GM21381 (cell line): ENCODE data around the gene SBK2.
A peak's percentile ranks its signal among the peaks of the same experiment; 100 is the strongest.
"Not testable (repeated sequence)": the region's sequence is repeated elsewhere in the genome, so short reads cannot be mapped to it uniquely, and the experiment has no call there.

Experiments
- ATAC-seq: cut with Tn5 transposase; IDR thresholded peaks from one replicate; pipeline ENCODE4 v1.9.1; 2021; ENCODE audit warnings: mild to moderate bottlenecking, moderate library complexity; ENCODE audit not compliant: unreplicated experiment

The SBK2 gene, protein sequence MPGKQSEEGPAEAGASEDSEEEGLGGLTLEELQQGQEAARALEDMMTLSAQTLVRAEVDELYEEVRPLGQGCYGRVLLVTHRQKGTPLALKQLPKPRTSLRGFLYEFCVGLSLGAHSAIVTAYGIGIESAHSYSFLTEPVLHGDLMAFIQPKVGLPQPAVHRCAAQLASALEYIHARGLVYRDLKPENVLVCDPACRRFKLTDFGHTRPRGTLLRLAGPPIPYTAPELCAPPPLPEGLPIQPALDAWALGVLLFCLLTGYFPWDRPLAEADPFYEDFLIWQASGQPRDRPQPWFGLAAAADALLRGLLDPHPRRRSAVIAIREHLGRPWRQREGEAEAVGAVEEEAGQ

DNA sequence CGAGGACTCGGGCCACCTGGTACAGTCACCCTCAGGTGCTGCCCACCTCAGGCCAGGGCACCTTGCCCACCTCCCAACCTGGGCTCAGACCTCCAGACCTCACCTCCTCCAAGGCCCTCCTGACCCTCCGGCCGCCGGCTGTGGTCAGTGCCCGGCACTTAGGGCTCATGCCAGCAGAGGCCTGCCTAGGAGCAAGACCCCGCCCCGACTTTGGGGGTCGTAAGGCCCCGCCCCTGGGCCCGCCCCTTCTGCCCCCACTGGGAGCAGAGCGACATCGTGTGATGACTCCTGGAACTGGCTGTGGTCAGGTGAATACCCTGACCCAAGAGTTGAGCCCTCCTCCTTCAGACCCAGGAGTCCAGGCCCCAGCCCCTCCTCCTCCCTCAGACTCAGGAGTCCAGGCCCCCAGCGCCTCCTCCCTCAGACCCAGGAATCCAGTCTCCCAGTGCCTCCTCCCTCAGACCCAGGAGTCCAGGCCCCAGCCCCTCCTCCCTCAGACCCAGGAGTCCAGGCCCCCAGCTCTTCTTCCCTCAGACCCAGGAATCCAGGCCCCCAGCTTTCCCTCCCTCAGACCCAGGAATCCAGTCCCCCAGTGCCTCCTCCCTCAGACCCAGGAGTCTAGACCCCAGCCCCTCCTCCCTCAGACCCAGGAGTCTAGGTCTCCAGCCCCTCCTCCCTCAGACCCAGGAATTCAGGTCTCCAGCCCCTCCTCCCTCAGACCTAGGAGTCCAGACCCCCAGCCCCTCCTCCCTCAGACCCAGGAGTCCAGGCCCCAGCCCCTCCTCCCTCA is at the start of gene SBK2:
Gene SBK2 (minus strand): TSS at position 183 of the 790 bp plus-strand sequence. CDS start 839 bp downstream, outside the sequence.
- no peak for ATAC-seq

DNA sequence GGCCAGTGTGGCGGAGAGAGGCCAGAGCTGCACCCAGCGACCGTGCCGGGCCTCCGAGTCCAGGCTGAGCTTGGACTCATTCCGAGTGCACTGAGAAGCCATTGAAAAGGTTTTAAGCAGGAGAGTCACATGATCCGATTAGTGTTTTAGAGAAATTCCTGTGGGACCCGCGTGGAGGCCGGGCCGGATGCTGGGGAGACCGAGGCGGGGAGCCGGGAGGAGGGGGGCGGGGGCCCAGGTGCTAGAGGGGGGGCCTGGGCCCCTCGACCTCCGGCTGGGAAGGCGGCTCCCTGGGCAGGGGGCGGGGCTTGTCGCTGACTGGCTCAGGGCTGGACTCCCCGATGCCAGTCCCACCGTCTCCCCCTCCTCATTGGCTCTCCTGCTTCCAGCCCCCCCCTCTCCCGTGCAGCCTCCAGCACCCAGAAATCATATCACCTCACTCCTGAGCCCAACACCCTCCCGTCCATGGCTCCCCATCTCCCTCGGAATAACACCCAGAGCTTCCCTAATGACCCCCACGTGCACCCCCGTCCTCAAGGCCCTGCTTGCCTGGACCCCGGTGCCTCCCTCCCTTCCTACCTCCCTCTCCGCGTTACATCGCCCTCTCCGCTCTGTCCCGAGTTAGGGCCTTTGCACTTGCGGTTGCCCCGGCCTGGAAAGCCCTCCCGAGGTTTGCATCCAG is 48.9 kb upstream of the SBK2 start:
- no peak for ATAC-seq

DNA sequence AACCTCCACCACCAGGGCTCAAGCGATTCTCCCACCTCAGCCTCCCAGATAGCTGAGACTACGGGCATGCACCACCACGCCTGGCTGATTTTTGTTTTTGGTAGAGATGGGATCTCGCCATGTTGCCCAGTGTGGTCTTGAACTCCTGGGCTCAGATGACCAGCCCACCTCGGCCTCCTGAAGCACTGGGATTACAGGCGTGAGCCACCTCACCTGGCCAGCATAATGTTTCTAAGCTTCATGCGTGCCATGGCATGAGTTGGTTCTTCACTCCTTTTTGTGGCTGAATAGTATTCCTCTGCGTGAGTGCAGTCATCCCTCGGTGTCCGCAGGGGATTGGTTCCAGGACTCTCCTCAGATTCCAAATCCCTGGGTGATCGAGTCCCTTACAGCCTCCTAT is 47.9 kb upstream of the SBK2 start:
- no peak for ATAC-seq

DNA sequence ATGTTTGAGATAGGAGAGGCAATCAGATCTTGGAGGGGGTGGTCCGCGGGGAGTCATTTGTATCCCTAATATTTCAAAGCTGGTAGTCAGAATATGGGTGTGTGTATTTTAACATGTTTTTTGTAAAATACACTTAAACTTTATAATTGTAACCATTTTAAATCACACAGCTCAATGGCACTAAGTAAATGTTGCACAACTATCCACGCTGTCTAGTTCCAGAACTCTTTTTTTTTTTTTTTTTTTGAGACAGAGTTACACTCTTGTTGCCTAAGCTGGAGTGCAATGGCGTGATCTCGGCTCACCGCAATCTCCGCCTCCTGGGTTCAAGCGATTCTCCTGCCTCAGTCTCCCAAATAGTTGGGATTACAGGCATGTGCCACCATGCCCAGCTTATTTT is 47.0 kb upstream of the SBK2 start:
- ATAC-seq, result not testable (repeated sequence)

DNA sequence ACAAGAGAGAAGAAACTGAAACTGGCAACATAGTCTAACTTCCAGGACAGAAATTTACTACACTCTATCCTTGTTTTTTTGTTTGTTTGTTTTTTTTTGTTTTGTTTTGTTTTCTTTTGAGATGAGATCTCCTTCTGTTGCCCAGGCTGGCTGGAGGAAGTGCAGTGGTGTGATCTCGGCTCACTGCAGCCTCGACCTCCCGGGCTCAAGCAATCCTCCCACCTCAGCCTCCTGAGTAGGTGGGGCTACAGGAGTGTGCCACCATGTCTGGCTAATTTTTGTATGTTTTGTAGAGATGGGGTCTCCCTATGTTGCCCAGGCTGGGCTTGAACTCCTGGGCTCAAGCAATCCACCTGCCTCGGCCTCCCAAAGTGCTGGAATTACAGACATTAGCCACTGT is 45.4 kb upstream of the SBK2 start:
- not testable (repeated sequence) for ATAC-seq

DNA sequence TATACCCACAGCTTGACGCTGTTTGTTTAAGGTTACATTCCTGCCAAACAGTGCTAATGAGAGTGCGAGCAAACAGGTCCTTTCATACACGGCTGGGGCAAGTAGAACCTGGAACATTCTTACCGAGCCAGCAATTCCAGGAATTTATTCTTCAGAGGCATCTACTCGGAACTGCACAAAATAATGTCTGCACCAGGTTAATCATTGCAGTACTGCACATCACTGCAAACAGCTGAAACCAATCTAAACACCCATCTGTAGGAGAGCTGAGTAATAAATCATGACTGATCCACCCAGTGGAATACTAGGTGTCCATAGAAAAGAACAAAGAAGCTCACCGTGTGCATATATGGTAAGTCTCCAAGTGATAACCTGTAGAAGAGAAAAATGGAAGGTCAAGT is 44.9 kb upstream of the SBK2 start:
- no peak for ATAC-seq

DNA sequence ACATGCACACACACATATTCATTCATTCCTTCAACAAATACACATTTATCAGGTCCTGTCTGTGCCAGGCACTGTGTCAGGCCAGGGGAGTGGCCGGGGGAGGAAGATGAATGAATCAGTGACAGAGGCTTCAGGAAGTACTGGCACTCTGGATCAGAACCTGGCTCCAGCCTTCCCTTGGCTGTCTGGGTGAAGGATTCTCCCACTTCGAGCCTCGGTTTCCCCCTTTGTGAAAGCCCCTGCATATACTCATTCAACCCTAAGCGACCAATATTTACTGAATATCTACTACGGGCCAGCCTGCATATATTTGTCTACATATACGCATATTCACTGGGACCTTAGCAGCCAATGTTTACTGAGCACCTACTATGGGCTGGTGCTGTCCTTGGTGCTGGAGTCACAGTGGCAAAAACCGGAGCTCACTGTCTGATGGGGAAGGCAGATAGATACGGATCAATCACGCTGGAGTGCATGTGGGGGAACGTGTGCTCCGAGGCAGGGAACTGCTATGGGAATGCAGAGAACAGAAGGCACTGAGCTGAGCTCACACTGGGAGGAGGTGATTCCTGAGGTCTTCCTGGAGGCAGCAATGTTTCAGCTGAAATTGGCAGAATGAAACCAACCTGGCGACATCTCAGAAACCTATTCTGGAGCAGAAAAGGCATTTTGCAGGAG is 44.4 kb upstream of the SBK2 start:
- peak; percentile 13 for ATAC-seq

DNA sequence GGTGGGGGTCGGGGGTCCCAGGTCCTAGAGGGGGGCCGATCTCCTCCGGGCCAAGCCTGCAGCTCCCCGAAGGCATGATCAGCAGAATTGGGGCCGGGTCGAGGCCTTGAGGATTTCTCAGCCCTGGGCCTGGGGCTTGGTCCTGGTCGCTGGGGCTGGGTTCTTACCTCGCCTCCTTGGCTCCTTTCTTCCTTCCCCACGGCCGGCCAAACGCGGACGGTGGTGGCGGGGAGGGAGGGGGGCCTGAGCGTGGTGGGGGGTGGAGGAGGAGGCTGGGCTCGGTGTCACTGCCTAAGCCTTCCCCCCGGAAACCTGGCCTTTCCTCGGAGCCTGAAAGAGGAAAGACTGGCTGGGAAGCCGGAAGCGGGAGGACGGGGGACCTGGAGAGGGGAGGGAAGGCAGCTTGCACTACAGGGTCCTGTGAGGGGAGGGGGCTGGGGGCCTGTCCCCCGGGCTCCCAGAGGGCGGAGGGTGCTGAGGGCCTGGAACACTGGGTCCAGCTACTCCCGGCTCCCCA is 43.8 kb upstream of the SBK2 start, which contains the start of gene ZNF579:
Gene ZNF579 (minus strand): TSS at position 221 of the 517 bp plus-strand sequence. CDS start 1,209 bp downstream, outside the sequence.
- peak; percentile 54 for ATAC-seq

DNA sequence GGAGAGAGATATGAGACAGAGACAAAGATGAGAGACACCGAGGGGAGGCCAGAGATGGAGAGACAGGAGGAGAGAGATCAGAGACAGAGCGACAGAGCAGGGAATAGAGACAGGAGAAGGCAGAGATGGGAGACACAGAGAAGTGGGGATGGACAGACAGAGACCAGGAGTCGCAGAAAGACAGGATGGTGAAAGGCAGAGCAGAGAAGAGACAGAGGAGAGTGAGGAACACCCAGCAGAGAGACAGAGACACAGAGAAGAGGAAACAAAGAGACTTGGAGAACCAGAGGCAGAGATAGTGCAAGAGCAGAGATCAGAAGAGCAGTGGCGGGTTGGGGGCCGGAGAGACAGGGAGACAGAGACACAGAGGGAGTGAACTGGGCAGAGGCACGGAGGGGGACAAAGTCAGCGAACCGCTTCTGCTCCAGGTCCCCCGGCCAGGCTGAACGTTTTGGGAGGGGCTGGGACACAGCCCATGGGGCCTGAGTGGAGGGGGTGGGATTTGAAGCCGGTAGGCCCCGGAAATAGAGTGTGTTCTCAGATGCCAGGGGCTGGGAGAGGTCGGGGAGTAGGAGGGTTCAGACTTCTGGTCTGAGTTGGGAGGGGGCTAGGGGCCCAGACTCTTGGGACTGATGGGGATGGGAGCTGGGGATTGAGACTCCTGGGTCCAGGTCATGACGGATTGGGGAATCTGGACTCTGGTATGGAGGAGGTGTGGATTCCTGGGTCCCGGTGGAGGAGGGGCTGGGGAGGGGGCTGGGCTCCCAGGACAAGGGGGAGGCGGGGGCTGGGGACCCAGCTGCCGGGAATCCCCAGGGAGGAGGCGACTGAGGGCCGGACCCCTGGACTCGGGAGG is 43.1 kb upstream of the SBK2 start:
- ATAC-seq, result no peak

DNA sequence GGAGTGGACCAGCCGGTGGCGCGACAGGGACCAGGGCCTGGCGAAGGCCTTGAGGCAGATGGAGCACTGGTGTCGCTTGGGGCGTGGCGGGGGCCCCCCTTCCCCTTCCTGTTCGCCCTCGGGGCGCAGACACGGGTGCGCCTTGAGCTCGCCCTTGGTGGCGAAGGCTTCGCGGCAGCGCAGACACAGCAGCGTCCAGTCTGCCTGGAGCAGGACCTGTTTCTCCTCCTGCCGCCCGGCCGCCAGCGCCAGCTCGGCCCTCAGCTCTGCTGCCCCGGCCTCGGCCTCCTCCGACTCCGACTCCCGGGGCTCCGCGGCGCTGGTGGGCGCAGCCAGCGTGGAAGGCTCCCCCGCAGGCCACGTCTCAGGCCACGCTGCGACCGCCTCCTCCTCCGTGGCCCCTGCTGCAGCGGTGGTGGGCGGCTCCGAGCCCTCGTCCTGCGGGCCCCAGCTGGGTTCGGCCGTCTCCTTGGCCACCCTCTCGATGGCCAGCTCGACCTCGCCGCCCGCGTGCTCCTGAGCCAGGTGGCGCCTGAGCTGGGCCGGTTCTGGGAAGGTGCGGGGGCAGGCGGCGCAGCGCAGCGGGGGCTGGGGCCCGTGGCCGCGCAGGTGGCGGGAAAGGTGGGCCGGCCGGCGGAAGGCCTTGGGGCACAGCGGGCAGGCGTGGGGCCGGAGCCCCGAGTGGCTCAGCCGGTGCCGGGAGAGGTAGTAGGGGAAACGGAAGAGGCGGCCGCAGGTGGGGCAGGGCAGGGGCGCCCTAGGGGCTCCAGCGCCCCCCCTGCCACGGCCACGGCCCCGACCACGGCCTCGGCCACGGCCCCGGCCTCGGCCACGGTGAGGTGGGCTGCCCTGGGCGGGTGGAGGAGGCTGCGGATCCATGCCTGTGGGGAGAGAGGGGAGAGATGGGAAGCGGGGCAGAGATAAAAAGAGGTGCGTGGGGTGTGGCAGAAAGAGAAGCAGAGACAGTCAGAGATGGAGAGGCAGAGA is 42.1 kb upstream of the SBK2 start:
- no peak for ATAC-seq

DNA sequence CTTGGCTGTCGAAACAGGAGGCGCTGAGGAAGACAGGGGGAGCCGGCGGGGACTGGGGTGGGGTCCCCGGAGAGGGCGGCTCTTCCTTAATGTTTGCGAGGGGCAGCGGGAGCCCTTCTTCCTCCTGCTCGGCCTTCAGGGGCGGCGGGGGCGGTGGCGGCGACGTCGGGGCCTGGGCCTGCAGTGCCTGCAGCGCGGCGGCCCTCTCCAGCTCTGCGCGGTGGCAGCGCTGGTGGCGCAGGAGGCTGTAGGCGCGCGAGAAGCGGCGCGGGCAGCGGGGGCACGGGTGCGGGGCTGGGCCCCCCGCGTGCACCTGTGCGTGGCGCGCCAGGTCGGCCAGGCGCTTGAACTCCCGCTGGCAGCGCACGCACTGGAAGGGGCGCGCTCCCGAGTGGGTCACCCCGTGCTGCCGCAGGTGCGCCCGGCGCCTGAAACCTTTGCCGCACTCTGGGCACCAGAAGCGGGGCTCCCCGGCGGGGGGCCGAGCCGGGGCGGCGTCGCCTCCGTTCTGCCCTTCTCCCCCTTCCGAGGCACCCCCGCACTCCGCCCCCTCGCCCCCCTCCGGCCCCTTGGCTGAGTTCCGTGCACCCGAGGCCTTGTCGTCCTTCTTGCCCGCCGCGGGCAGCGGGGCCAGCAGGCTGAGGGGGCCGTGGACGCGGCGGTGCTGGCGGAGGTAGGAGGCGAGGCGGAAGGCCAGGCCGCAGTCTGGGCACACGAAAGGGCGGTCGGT is 41.3 kb upstream of the SBK2 start:
- ATAC-seq, result no peak

DNA sequence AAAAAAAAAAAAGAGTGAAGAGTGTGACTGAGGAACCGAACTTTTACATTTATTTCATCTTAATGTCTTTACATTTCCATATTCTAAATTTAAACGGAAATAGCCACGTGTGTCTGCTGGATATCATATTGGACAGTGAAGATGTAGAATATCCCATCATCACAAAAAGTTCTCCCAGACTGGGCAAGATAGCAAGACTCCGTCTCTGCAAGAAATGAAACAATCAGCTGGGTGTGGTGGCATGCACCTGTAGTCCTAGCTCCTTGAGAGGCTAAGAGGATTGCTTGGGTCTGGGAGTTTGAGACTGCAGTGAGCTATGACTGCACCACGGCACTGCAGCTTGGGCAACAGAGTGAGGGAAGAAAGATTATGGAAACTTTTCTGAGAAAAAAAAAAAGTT is 39.8 kb upstream of the SBK2 start:
- no peak for ATAC-seq

DNA sequence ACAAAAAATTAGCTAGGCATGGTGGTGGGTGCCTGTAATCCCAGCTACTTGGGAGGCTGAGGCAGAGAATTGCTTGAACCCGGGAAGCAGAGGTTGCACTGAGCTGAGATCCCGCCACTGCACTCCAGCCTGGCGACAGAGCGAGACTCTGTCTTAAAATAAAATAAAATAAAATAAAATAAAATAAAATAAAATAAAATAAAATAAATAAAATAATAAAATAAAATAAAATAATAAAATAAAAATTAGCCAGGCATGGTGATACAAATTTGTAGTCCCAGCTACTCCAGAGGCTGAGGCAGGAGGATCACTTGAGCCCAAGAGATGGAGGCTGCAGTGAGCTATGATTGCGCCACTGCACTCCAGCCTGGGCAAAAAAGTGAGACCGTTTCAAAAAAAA is 37.0 kb upstream of the SBK2 start:
- not testable (repeated sequence) for ATAC-seq

DNA sequence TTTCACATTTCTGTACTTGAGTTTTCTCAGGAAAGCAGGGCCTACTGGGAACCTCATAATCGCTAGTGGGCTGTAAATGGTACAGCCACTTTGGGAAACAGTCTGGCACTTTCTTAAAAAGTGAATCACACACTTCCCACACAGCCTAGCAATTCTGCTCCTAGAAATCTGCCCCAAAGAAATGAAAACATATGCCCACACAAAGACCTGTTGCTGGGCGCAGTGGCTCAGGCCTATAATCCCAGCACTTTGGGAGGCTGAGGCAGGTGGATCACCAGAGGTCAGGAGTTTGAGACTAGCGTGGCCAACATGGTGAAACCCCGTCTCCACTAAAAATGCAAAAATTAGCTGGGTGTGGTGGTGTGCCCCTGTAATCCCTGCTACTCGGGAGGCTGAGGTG is 32.5 kb upstream of the SBK2 start:
- ATAC-seq, result not testable (repeated sequence)

DNA sequence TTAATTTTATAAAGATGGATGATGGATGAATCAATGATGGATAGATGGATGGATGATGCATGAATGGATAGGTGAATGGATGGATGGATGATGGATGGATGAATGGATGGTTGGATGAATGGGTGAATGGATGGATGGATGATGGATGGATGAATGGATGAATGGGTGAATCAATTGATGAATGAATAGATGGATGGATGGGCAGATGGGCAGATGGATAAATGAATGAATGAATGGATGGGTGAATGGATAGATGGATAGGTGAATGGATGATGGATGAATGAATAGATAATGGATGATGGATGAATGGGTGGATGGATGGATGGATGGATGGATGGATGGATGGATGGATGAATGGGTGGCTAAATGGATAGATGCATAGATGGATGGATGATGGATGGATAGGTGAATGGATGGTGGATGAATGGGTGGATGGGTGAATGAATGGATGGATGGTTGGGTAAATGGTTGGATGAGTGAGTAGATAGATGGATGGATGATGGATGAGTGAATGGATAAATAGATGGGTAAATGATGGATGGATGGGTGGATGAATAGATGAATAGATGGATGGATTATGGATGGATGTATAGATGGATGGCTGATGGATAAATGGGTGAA is 30.9 kb upstream of the SBK2 start:
- ATAC-seq, result no peak

DNA sequence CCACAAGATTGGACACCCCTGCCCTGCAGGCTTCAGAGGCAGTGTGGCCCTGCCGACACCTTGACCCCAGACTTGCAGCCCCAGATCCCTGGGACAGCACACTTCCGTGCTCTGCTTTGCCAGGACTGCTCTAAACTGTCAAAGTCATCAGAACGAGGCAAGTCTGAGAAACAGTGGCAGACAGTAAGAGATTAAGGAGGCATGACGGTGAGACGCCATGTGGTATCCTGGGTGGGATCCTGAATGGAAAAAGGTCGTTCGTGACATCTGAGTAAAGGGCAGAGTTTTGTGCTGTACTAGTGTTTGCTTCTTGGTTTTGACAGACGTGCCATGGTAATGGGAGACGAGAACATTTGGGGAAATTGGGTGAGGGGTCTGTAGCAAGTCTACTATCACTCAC is 29.9 kb upstream of the SBK2 start:
- no peak for ATAC-seq

DNA sequence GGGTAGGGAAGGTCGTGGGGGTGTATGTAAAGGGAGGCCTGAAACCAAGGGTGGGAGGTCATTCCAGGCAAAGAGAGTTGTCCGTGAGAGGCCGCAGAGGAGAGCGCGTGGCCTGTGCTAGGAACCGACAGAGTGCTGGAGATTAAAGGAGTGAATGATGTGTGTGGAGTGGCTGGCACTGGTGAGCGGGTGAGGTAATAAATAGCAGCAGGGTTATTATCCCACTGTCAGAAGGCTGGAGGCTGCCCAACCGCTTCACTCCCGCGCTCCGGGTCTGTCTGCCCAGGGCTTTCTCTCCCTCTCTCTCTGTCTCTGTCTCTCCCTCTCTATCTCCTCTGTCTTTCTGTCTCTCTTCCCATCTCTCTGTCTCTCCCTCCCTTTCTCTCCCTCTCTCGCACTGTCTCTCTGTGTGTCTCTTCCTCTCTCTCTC is 26.3 kb upstream of the SBK2 start:
- ATAC-seq, result no peak
